H9 (cell line): ENCODE data around the gene ANGEL1. TPM values are rescaled to one million over a fixed set of nuclear protein-coding genes. Genes with fewer than 3 reads are reported as not detected.

Experiments used
- DNase-seq: peaks from one replicate; pipeline ENCODE4 v3.0.0-alpha.2; 2017
- H2AFZ ChIP-seq: one replicate; pipeline ENCODE4 v1.6.1; 2013; ENCODE audit warnings: mild to moderate bottlenecking, low read length, control low read depth, moderate library complexity
- H2AK5ac ChIP-seq: 2 replicates; pipeline ENCODE4 v1.6.1; 2013; ENCODE audit warnings: low read length, control low read depth, mixed read lengths; ENCODE audit not compliant: insufficient read length
- H2BK120ac ChIP-seq: one replicate; pipeline ENCODE4 v1.6.1; 2013; ENCODE audit warnings: low read depth, mild to moderate bottlenecking, low read length, control low read depth, inconsistent platforms; ENCODE audit not compliant: poor library complexity, severe bottlenecking
- H2BK12ac ChIP-seq: 2 replicates; pipeline ENCODE4 v1.6.1; 2013; ENCODE audit warnings: low read length, control low read depth, mixed read lengths, low read depth; ENCODE audit not compliant: insufficient read length
- H2BK15ac ChIP-seq: 2 replicates; pipeline ENCODE4 v1.6.1; 2013; ENCODE audit warnings: low read depth, low read length, control low read depth
- H2BK20ac ChIP-seq: one replicate; pipeline ENCODE4 v1.6.1; 2013; ENCODE audit warnings: low read depth, mild to moderate bottlenecking, low read length, control low read depth, inconsistent platforms; ENCODE audit not compliant: poor library complexity, severe bottlenecking
- H2BK5ac ChIP-seq: 2 replicates; pipeline ENCODE4 v1.6.1; 2013; ENCODE audit warnings: low read length, control low read depth, mixed read lengths; ENCODE audit not compliant: insufficient read length
- H3K14ac ChIP-seq: 2 replicates; pipeline ENCODE4 v1.6.1; 2013; ENCODE audit warnings: low read length, control low read depth; ENCODE audit not compliant: insufficient read depth
- H3K18ac ChIP-seq: 2 replicates; pipeline ENCODE4 v1.6.1; 2013; ENCODE audit warnings: low read depth, mild to moderate bottlenecking, mixed read lengths, low read length, control low read depth; ENCODE audit not compliant: insufficient read length
- H3K23ac ChIP-seq: 2 replicates; pipeline ENCODE4 v1.6.1; 2013; ENCODE audit warnings: low read length, control low read depth, mixed read lengths, low read depth; ENCODE audit not compliant: insufficient read length
- H3K23me2 ChIP-seq: 2 replicates; pipeline ENCODE4 v1.6.1; 2013; ENCODE audit warnings: low read depth, mild to moderate bottlenecking, mixed read lengths, low read length, control low read depth; ENCODE audit not compliant: insufficient read length, poor library complexity, severe bottlenecking
- H3K27ac ChIP-seq: 2 replicates; pipeline ENCODE4 v1.5.1; 2013; ENCODE audit warnings: low read length, control low read depth, mixed read lengths, low read depth; ENCODE audit not compliant: insufficient read length
- H3K27me3 ChIP-seq: 2 replicates; pipeline ENCODE4 v1.6.1; 2013; ENCODE audit warnings: low read length, control low read depth, inconsistent platforms; ENCODE audit not compliant: insufficient read depth
- H3K4ac ChIP-seq: 2 replicates; pipeline ENCODE4 v1.6.1; 2013; ENCODE audit warnings: low read depth, mild to moderate bottlenecking, control low read depth, inconsistent platforms, low read length, moderate library complexity
- H3K4me1 ChIP-seq: 2 replicates; pipeline ENCODE4 v1.6.1; 2013; ENCODE audit warnings: low read length, control low read depth, inconsistent platforms; ENCODE audit not compliant: insufficient read depth
- H3K4me2 ChIP-seq: 2 replicates; pipeline ENCODE4 v1.6.1; 2013; ENCODE audit warnings: low read length, control low read depth, mixed read lengths; ENCODE audit not compliant: insufficient read length, insufficient read depth
- H3K56ac ChIP-seq: 2 replicates; pipeline ENCODE4 v1.6.1; 2013; ENCODE audit warnings: low read depth, mild to moderate bottlenecking, mixed read lengths, low read length, control low read depth; ENCODE audit not compliant: insufficient read length
- H3K79me1 ChIP-seq: 2 replicates; pipeline ENCODE4 v1.6.1; 2013; ENCODE audit warnings: low read depth, mild to moderate bottlenecking, moderate library complexity, low read length, control low read depth, inconsistent platforms; ENCODE audit not compliant: insufficient read depth, poor library complexity, severe bottlenecking
- H3K79me2 ChIP-seq: 2 replicates; pipeline ENCODE4 v1.6.1; 2013; ENCODE audit warnings: low read length, control low read depth, inconsistent platforms; ENCODE audit not compliant: insufficient read depth
- H3K9ac ChIP-seq: 2 replicates; pipeline ENCODE4 v1.6.1; 2013; ENCODE audit warnings: low read length, control low read depth, mixed read lengths; ENCODE audit not compliant: insufficient read length; ENCODE audit errors: extremely low read depth
- H3K9me3 ChIP-seq: one replicate; pipeline ENCODE4 v1.6.1; 2013; ENCODE audit warnings: low read depth, low read length, inconsistent platforms; ENCODE audit not compliant: control insufficient read depth
- H3T11ph ChIP-seq: one replicate; pipeline ENCODE4 v1.6.1; 2013; ENCODE audit warnings: mild to moderate bottlenecking, low read length, control low read depth, inconsistent platforms
- H4K20me1 ChIP-seq: one replicate; pipeline ENCODE4 v1.6.1; 2013; ENCODE audit not compliant: control insufficient read depth, insufficient read length, insufficient read depth
- H4K5ac ChIP-seq: 2 replicates; pipeline ENCODE4 v1.6.1; 2013; ENCODE audit warnings: low read depth, mild to moderate bottlenecking, mixed read lengths, low read length, control low read depth; ENCODE audit not compliant: insufficient read length
- H4K8ac ChIP-seq: replicated peaks from 2 replicates; pipeline ENCODE4 v1.6.1; 2013; ENCODE audit warnings: low read length, control low read depth, mixed read lengths, low read depth; ENCODE audit not compliant: insufficient read length
- H4K91ac ChIP-seq: 2 replicates; pipeline ENCODE4 v1.6.1; 2013; ENCODE audit warnings: low read depth, mild to moderate bottlenecking, moderate library complexity, mixed read lengths, low read length, control low read depth; ENCODE audit not compliant: insufficient read length
- H3K27ac Mint-ChIP-seq, 3 experiments: 2 replicates in 2 of 3; 3 replicates in 1 of 3; pipeline ENCODE4 v1.8.0; 2020 to 2021; ENCODE audit warnings: mixed read lengths in 3 of 3, mild to moderate bottlenecking in 1 of 3, moderate library complexity in 1 of 3
- H3K27me3 Mint-ChIP-seq: 2 replicates; pipeline ENCODE4 v1.8.0; 2021; ENCODE audit warnings: low read depth, mild to moderate bottlenecking, moderate library complexity, mixed read lengths
- H3K36me3 Mint-ChIP-seq, 3 experiments: 2 replicates in 2 of 3; 3 replicates in 1 of 3; pipeline ENCODE4 v1.8.0; 2020 to 2021; ENCODE audit warnings: low read depth in 3 of 3, mixed read lengths in 3 of 3; ENCODE audit not compliant: insufficient read depth in 1 of 3
- H3K4me1 Mint-ChIP-seq, 2 experiments: 2 replicates each; pipeline ENCODE4 v1.8.0; 2020; ENCODE audit warnings: mixed read lengths in 2 of 2
- H3K4me3 Mint-ChIP-seq, 2 experiments: 2 replicates in 1 of 2; 3 replicates in 1 of 2; pipeline ENCODE4 v1.8.0; 2020 to 2021; ENCODE audit warnings: mild to moderate bottlenecking in 2 of 2, mixed read lengths in 2 of 2, moderate library complexity in 1 of 2
- H3K9me3 Mint-ChIP-seq, 2 experiments: 2 replicates in 1 of 2; 3 replicates in 1 of 2; pipeline ENCODE4 v1.8.0; 2020; ENCODE audit warnings: mild to moderate bottlenecking in 2 of 2, mixed read lengths in 2 of 2, moderate library complexity in 1 of 2
- CTCF ChIP-seq: fragments of 200-600 bp; sonication (generic); conservative IDR thresholded peaks from 3 replicates; pipeline ENCODE4 v1.8.0; 2021; ENCODE audit warnings: antibody characterized with exemption, mild to moderate bottlenecking
- WGBS: extraction: QIAGEN DNeasy Blood & Tissue Kit; methylation state at CpG from one replicate; pipeline ENCODE4 v1.1.7; 2013; ENCODE audit warnings: missing lambda C conversion rate, low lambda C conversion rate, mixed read lengths; ENCODE audit not compliant: insufficient read length; ENCODE audit errors: extremely low coverage; 5-methylcytosine and 5-hydroxymethylcytosine counted together
- total RNA-seq: library from RNA; stranded (reverse); gene quantifications from 2 replicates; pipeline ENCODE4 v1.2.1, GENCODE V29; 2021

The ANGEL1 gene
- total RNA-seq, 1 experiment from 2014 or later = 21.5 TPM

- H2AK5ac ChIP-seq = no peak overlapping the region
- no peaks in the 10 kb centered on the region for H4K20me1 ChIP-seq
- Mint-ChIP-seq H3K9me3 (no peaks in the 10 kb centered on the region; a peak in 1 of 5 replicates), H3K36me3 (peaks cover 17 to 30% (median 24%) of the 10 kb centered on the region in 3 experiments; a peak in 6 of 7 replicates), H3K27me3 (no peaks in the 10 kb centered on the region), H3K27ac (no peak overlapping the region), H3K4me3 (peak overlapping the region; percentile 88 to 93), H3K4me1 (peaks cover 17 to 18% of the 10 kb centered on the region in 2 experiments)
- H3K79me1 ChIP-seq = no peaks in the 10 kb centered on the region
- H3K18ac ChIP-seq = no peak overlapping the region
- H2BK20ac ChIP-seq = no peak overlapping the region
- H3K14ac ChIP-seq = no peak overlapping the region
- H3K27ac ChIP-seq = no peak overlapping the region
- no peak overlapping the region for H2BK15ac ChIP-seq
- H3K9ac ChIP-seq = peak overlapping the region; percentile 49
- no peak overlapping the region for H3T11ph ChIP-seq
- H3K79me2 ChIP-seq = no peaks in the 10 kb centered on the region
- peaks cover 10% of the 10 kb centered on the region for H3K23me2 ChIP-seq
- H3K23ac ChIP-seq = no peak overlapping the region
- no peak overlapping the region for H3K4ac ChIP-seq
- H2BK120ac ChIP-seq = no peak overlapping the region
- no peak overlapping the region for H2BK12ac ChIP-seq
- no peak overlapping the region for H4K8ac ChIP-seq
- no peak overlapping the region for H3K56ac ChIP-seq
- H3K27me3 ChIP-seq = no peaks in the 10 kb centered on the region
- no peaks in the 10 kb centered on the region for H3K9me3 ChIP-seq
- H4K91ac ChIP-seq = no peak overlapping the region
- peak overlapping the region; percentile 92 for H3K4me2 ChIP-seq
- DNase-seq = no peak
- no peak overlapping the region for H2AFZ ChIP-seq
- peaks cover 4% of the 10 kb centered on the region; the same call in 1 of the 2 replicates for H3K4me1 ChIP-seq
- WGBS = no CpG with 5 or more reads among the region's 4 CpGs
- H4K5ac ChIP-seq = no peak overlapping the region
- TF ChIP-seq CTCF = no peak
- no peak overlapping the region for H2BK5ac ChIP-seq
Observed at GRCh38 chr14:76811561-76811960, 1.1 kb downstream of the ANGEL1 start.
